Liver (tissue), 9 donors: ENCODE data around the gene NLRP11. TPM values are rescaled to one million over a fixed set of nuclear protein-coding genes. Genes with fewer than 3 reads are reported as not detected.

Experiments used
- DNase-seq: peaks from one replicate; pipeline ENCODE4 v3.0.0-alpha.2; 2017; ENCODE audit warnings: low spot score
- H3K27ac ChIP-seq, 2 donors: one replicate each; pipeline ENCODE4 v1.7.0; 2013; ENCODE audit warnings: inconsistent platforms in 2 of 2, low read length in 2 of 2, control low read depth in 1 of 2, low read depth in 1 of 2, mild to moderate bottlenecking in 1 of 2
- H3K27me3 ChIP-seq, 4 donors: one replicate each; pipeline versions ENCODE4 v1.6.1 to v1.7.0; 2013; ENCODE audit warnings: low read length in 3 of 4, inconsistent platforms in 1 of 4, mild to moderate bottlenecking in 1 of 4, moderate library complexity in 1 of 4; ENCODE audit not compliant: control insufficient read depth in 4 of 4, insufficient read depth in 4 of 4
- H3K36me3 ChIP-seq, 4 donors: one replicate each; pipeline versions ENCODE4 v1.6.1 to v1.7.0; 2013; ENCODE audit warnings: low read length in 3 of 4, mild to moderate bottlenecking in 3 of 4, low read depth in 1 of 4, moderate library complexity in 1 of 4; ENCODE audit not compliant: control insufficient read depth in 4 of 4, insufficient read depth in 3 of 4
- H3K4me1 ChIP-seq, 4 donors: one replicate each; pipeline versions ENCODE4 v1.6.1 to v1.7.0; 2013; ENCODE audit warnings: low read length in 3 of 4, mild to moderate bottlenecking in 3 of 4, moderate library complexity in 1 of 4; ENCODE audit not compliant: control insufficient read depth in 4 of 4, insufficient read depth in 4 of 4
- H3K4me3 ChIP-seq, 3 donors: one replicate each; pipeline versions ENCODE4 v1.6.1 to v1.7.0; 2013; ENCODE audit warnings: low read length in 3 of 3, control low read depth in 1 of 3, low read depth in 1 of 3, mild to moderate bottlenecking in 1 of 3
- H3K9ac ChIP-seq, 2 donors: one replicate each; pipeline ENCODE4 v1.7.0; 2013; ENCODE audit warnings: low read length in 2 of 2, mild to moderate bottlenecking in 2 of 2, moderate library complexity in 2 of 2, control low read depth in 1 of 2, low read depth in 1 of 2
- H3K9me3 ChIP-seq, 4 donors: one replicate each; pipeline versions ENCODE4 v1.6.1 to v1.7.0; 2013; ENCODE audit warnings: low read length in 3 of 4; ENCODE audit not compliant: control insufficient read depth in 4 of 4
- EGR1 ChIP-seq, 2 donors: IDR thresholded peaks; 2 replicates each; pipeline ENCODE4 v1.6.1; 2016 to 2018; ENCODE audit warnings: antibody characterized with exemption in 2 of 2, low read depth in 2 of 2
- FOXA1 ChIP-seq: IDR thresholded peaks from 2 replicates; pipeline ENCODE4 v1.6.1; 2016; ENCODE audit warnings: antibody characterized with exemption
- FOXA2 ChIP-seq: IDR thresholded peaks from 2 replicates; pipeline ENCODE4 v1.6.1; 2016; ENCODE audit warnings: antibody characterized with exemption
- GABPA ChIP-seq, 2 donors: IDR thresholded peaks in 1 of 2; conservative IDR thresholded peaks in 1 of 2; 2 replicates each; pipeline ENCODE4 v1.6.1; 2016; ENCODE audit warnings: antibody characterized with exemption in 2 of 2, mild to moderate bottlenecking in 1 of 2, moderate library complexity in 1 of 2
- HNF4A ChIP-seq, 2 donors: conservative IDR thresholded peaks; 2 replicates each; pipeline ENCODE4 v1.6.1; 2016; ENCODE audit warnings: antibody characterized with exemption in 2 of 2, mild to moderate bottlenecking in 2 of 2
- HNF4G ChIP-seq: IDR thresholded peaks from 2 replicates; pipeline ENCODE4 v1.6.1; 2016; ENCODE audit warnings: antibody characterized with exemption
- JUND ChIP-seq, 2 donors: IDR thresholded peaks; 2 replicates each; pipeline ENCODE4 v1.6.1; 2016; ENCODE audit warnings: antibody characterized with exemption in 2 of 2
- NR2F2 ChIP-seq: IDR thresholded peaks from 2 replicates; pipeline ENCODE4 v1.6.1; 2016; ENCODE audit warnings: antibody characterized with exemption
- RAD21 ChIP-seq, 2 donors: IDR thresholded peaks; 2 replicates each; pipeline ENCODE4 v1.6.1; 2016; ENCODE audit warnings: antibody characterized with exemption in 2 of 2, mild to moderate bottlenecking in 2 of 2
- RXRA ChIP-seq, 2 donors: IDR thresholded peaks; 2 replicates each; pipeline ENCODE4 v1.6.1; 2017 to 2018; ENCODE audit warnings: antibody characterized with exemption in 2 of 2, mild to moderate bottlenecking in 1 of 2
- SP1 ChIP-seq: IDR thresholded peaks from 2 replicates; pipeline ENCODE4 v1.6.1; 2018; ENCODE audit warnings: antibody characterized with exemption, mild to moderate bottlenecking
- TAF1 ChIP-seq: conservative IDR thresholded peaks from 2 replicates; pipeline ENCODE4 v1.6.1; 2016; ENCODE audit warnings: antibody characterized with exemption, mild to moderate bottlenecking
- YY1 ChIP-seq: IDR thresholded peaks from 2 replicates; pipeline ENCODE4 v1.6.1; 2016; ENCODE audit warnings: antibody characterized with exemption, mild to moderate bottlenecking
- WGBS: extraction: QIAGEN DNeasy Blood & Tissue Kit; methylation state at CpG from one replicate; pipeline ENCODE4 v1.1.7; 2013; 5-methylcytosine and 5-hydroxymethylcytosine counted together
- polyA plus RNA-seq, 2 donors: library from polyadenylated mRNA; stranded (reverse) in 1 of 2; unstranded in 1 of 2; fragments of 200-250 nt in 1 of 2; fragments of >200 nt in 1 of 2; fragmentation: Nextera tagmentation in 1 of 2; extraction: Ambion mirVana in 1 of 2; gene quantifications; one replicate each; pipeline versions ENCODE4 v1.2.1 to v1.2.3, GENCODE V29; 2013 to 2015
- total RNA-seq, 2 donors: library from RNA; depleted of rRNA; stranded (reverse); fragments of >200 nt; gene quantifications; one replicate each; pipeline ENCODE4 v1.2.3, GENCODE V29; 2014
- TF ChIP-seq, protein P1 (sequence below): IDR thresholded peaks from 2 replicates; pipeline ENCODE4 v1.6.1; 2016; ENCODE audit warnings: antibody characterized with exemption
- TF ChIP-seq, protein P2 (sequence below): IDR thresholded peaks from 2 replicates; pipeline ENCODE4 v1.6.1; 2016; ENCODE audit warnings: antibody characterized with exemption
- TF ChIP-seq, protein P3 (sequence below): IDR thresholded peaks from 2 replicates; pipeline ENCODE4 v1.6.1; 2016; ENCODE audit warnings: antibody characterized with exemption, mild to moderate bottlenecking
- TF ChIP-seq, protein P4 (sequence below): IDR thresholded peaks from 2 replicates; pipeline ENCODE4 v1.6.1; 2016; ENCODE audit warnings: antibody characterized with exemption
- donor health status: healthy.
- donor health status: healthy.
- donor health status: healthy.
- donor health status: healthy.
- donor health status: healthy.

Gene NLRP11
- total and polyA plus RNA-seq, 4 donors, result 0.28 to 0.33 TPM; not detected in 2

- TF ChIP-seq NR2F2, result no peak
Measured at GRCh38 chr19:55857149-55857548, 25.4 kb upstream of the NLRP11 start (continued).

GRCh38 chr19:55855160-55855559, 23.4 kb upstream of the NLRP11 start:
- peaks cover 0 to 5% (median 1%) of the 10 kb centered on the region in 4 donors for H3K9me3 ChIP-seq
- no peak overlapping the region for H3K4me3 ChIP-seq
- H3K36me3 ChIP-seq, result no peaks in the 10 kb centered on the region
- H3K9ac ChIP-seq, result no peak overlapping the region
- WGBS, result 51% methylated on average over 1 of the region's 1 CpG
- DNase-seq, result no peak
- no peaks in the 10 kb centered on the region for H3K4me1 ChIP-seq
- peaks cover 0 to 3% (median 0%) of the 10 kb centered on the region in 4 donors for H3K27me3 ChIP-seq
- no peak overlapping the region for H3K27ac ChIP-seq
- no peak for TF ChIP-seq SP1
- no peak for TF ChIP-seq EGR1 (IDR thresholded peaks at IDR 0.05; ENCODE audit: low read depth in 2 of 2)
- TF ChIP-seq HNF4G, result no peak
- TF ChIP-seq JUND (IDR thresholded peaks at IDR 0.05), result no peak
- TF ChIP-seq, protein P1, sequence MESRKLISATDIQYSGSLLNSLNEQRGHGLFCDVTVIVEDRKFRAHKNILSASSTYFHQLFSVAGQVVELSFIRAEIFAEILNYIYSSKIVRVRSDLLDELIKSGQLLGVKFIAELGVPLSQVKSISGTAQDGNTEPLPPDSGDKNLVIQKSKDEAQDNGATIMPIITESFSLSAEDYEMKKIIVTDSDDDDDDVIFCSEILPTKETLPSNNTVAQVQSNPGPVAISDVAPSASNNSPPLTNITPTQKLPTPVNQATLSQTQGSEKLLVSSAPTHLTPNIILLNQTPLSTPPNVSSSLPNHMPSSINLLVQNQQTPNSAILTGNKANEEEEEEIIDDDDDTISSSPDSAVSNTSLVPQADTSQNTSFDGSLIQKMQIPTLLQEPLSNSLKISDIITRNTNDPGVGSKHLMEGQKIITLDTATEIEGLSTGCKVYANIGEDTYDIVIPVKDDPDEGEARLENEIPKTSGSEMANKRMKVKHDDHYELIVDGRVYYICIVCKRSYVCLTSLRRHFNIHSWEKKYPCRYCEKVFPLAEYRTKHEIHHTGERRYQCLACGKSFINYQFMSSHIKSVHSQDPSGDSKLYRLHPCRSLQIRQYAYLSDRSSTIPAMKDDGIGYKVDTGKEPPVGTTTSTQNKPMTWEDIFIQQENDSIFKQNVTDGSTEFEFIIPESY, result no peak
- no peak for TF ChIP-seq RAD21 (IDR thresholded peaks at IDR 0.05)
- no peak for TF ChIP-seq FOXA2
- no peak for TF ChIP-seq NR2F2
- no peak for TF ChIP-seq TAF1
- TF ChIP-seq, protein P2, sequence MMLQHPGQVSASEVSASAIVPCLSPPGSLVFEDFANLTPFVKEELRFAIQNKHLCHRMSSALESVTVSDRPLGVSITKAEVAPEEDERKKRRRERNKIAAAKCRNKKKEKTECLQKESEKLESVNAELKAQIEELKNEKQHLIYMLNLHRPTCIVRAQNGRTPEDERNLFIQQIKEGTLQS, result no peak
- TF ChIP-seq FOXA1, result no peak
- no peak for TF ChIP-seq RXRA (IDR thresholded peaks at IDR 0.05)

GRCh38 chr19:55838906-55839305, 7.1 kb upstream of the NLRP11 start:
- no peak for DNase-seq
- whole genome bisulfite sequencing, result 38% methylated on average over 4 of the region's 4 CpGs
- TF ChIP-seq TAF1 (no peak), NR2F2 (no peak), HNF4G (no peak), FOXA1 (no peak), EGR1 (IDR thresholded peaks at IDR 0.05; ENCODE audit: low read depth in 2 of 2) (no peak), SP1 (no peak), RAD21 (IDR thresholded peaks at IDR 0.05) (no peak), RXRA (IDR thresholded peaks at IDR 0.05) (no peak)
- Histone ChIP-seq H3K27me3 (peaks cover 0 to 7% (median 0%) of the 10 kb centered on the region in 4 donors), H3K36me3 (no peaks in the 10 kb centered on the region), H3K27ac (no peak overlapping the region), H3K4me3 (no peak overlapping the region), H3K9ac (no peak overlapping the region), H3K9me3 (peaks cover 0 to 2% (median under 1%) of the 10 kb centered on the region in 4 donors), H3K4me1 (no peaks in the 10 kb centered on the region)

GRCh38 chr19:55838251-55838650, 6.5 kb upstream of the NLRP11 start:
- Histone ChIP-seq H3K9ac (no peak overlapping the region), H3K4me1 (no peaks in the 10 kb centered on the region), H3K27ac (no peak overlapping the region), H3K4me3 (no peak overlapping the region), H3K9me3 (peaks cover 0 to 2% (median 0%) of the 10 kb centered on the region in 4 donors), H3K27me3 (peaks cover 0 to 7% (median 0%) of the 10 kb centered on the region in 4 donors), H3K36me3 (no peaks in the 10 kb centered on the region)
- TF ChIP-seq FOXA2 (no peak), HNF4A (conservative IDR thresholded peaks at IDR 0.05) (no peak), HNF4G (no peak), FOXA1 (no peak), JUND (IDR thresholded peaks at IDR 0.05) (no peak), RXRA (IDR thresholded peaks at IDR 0.05) (no peak), RAD21 (IDR thresholded peaks at IDR 0.05) (no peak), GABPA (IDR thresholded peaks at IDR 0.05 in 1 of 2, conservative IDR thresholded peaks at IDR 0.05 in 1 of 2) (no peak), TAF1 (no peak), YY1 (no peak), SP1 (no peak), NR2F2 (no peak)
- TF ChIP-seq, protein P3, sequence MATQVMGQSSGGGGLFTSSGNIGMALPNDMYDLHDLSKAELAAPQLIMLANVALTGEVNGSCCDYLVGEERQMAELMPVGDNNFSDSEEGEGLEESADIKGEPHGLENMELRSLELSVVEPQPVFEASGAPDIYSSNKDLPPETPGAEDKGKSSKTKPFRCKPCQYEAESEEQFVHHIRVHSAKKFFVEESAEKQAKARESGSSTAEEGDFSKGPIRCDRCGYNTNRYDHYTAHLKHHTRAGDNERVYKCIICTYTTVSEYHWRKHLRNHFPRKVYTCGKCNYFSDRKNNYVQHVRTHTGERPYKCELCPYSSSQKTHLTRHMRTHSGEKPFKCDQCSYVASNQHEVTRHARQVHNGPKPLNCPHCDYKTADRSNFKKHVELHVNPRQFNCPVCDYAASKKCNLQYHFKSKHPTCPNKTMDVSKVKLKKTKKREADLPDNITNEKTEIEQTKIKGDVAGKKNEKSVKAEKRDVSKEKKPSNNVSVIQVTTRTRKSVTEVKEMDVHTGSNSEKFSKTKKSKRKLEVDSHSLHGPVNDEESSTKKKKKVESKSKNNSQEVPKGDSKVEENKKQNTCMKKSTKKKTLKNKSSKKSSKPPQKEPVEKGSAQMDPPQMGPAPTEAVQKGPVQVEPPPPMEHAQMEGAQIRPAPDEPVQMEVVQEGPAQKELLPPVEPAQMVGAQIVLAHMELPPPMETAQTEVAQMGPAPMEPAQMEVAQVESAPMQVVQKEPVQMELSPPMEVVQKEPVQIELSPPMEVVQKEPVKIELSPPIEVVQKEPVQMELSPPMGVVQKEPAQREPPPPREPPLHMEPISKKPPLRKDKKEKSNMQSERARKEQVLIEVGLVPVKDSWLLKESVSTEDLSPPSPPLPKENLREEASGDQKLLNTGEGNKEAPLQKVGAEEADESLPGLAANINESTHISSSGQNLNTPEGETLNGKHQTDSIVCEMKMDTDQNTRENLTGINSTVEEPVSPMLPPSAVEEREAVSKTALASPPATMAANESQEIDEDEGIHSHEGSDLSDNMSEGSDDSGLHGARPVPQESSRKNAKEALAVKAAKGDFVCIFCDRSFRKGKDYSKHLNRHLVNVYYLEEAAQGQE, result no peak
- TF ChIP-seq, protein P2, result no peak
- TF ChIP-seq, protein P4, sequence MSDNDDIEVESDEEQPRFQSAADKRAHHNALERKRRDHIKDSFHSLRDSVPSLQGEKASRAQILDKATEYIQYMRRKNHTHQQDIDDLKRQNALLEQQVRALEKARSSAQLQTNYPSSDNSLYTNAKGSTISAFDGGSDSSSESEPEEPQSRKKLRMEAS, result no peak
- TF ChIP-seq, protein P1, result no peak
- 72% methylated on average over 3 of the region's 3 CpGs for whole genome bisulfite sequencing
- no peak for DNase-seq
